CD14-positive monocyte (primary cell): ENCODE results near the gene GRIK5. TPM values are rescaled to one million over a fixed set of nuclear protein-coding genes. Genes with fewer than 3 reads are reported as not detected.

ENCODE experiments used
- DNase-seq, 3 donors: peaks; one replicate each; pipeline ENCODE4 v3.0.0-alpha.2; 2011 to 2022
- H2AFZ ChIP-seq: 2 replicates; pipeline ENCODE4 v1.6.0; 2012; ENCODE audit warnings: mild to moderate bottlenecking, low read depth, low read length, inconsistent platforms; ENCODE audit not compliant: insufficient read depth, poor library complexity, severe bottlenecking
- H3K27ac ChIP-seq, 2 donors: 1 replicate in 1 of 2; 2 replicates in 1 of 2; pipeline ENCODE4 v1.5.1; 2012 to 2013; ENCODE audit warnings: low read length in 2 of 2, control low read depth in 1 of 2, inconsistent platforms in 1 of 2, low read depth in 1 of 2, mild to moderate bottlenecking in 1 of 2
- H3K27me3 ChIP-seq, 2 donors: one replicate each; pipeline versions ENCODE4 v1.6.0 to v1.6.1; 2011 to 2013; ENCODE audit warnings: low read length in 2 of 2; ENCODE audit not compliant: control insufficient read depth in 2 of 2, insufficient read depth in 2 of 2
- H3K36me3 ChIP-seq, 2 donors: replicated peaks in 1 of 2; 1 replicate in 1 of 2; 2 replicates in 1 of 2; pipeline versions ENCODE4 v1.5.1 to v1.6.1; 2012 to 2013; ENCODE audit warnings: low read length in 2 of 2, control low read depth in 1 of 2, inconsistent platforms in 1 of 2, mild to moderate bottlenecking in 1 of 2; ENCODE audit not compliant: insufficient read depth in 2 of 2, control insufficient read depth in 1 of 2
- H3K4me1 ChIP-seq, 2 donors: 1 replicate in 1 of 2; 2 replicates in 1 of 2; pipeline versions ENCODE4 v1.5.1 to v1.6.1; 2012 to 2013; ENCODE audit warnings: low read length in 2 of 2, control low read depth in 1 of 2, inconsistent platforms in 1 of 2, mild to moderate bottlenecking in 1 of 2, moderate library complexity in 1 of 2; ENCODE audit not compliant: insufficient read depth in 2 of 2, control insufficient read depth in 1 of 2
- H3K4me2 ChIP-seq: replicated peaks from 2 replicates; pipeline ENCODE3; 2012; ENCODE audit warnings: low read length, moderate library complexity, mild to moderate bottlenecking; ENCODE audit not compliant: poor library complexity, severe bottlenecking; ENCODE audit errors: extremely low read depth
- H3K4me3 ChIP-seq, 3 experiments: fragments of 200-600 bp in 1 of 3; sonication (generic) in 1 of 3; replicated peaks in 1 of 3; 1 replicate in 2 of 3; 2 replicates in 1 of 3; pipeline ENCODE4 v1.5.1; 2011 to 2013; ENCODE audit warnings: low read length in 3 of 3, mild to moderate bottlenecking in 3 of 3, control low read depth in 2 of 3, low read depth in 2 of 3, inconsistent platforms in 1 of 3, moderate library complexity in 1 of 3
- H3K79me2 ChIP-seq: 2 replicates; pipeline ENCODE4 v1.6.0; 2012; ENCODE audit warnings: mild to moderate bottlenecking, control low read depth, inconsistent platforms, low read length, moderate library complexity; ENCODE audit not compliant: insufficient read depth
- H3K9ac ChIP-seq: 2 replicates; pipeline ENCODE4 v1.6.0; 2017; ENCODE audit warnings: low read length, mild to moderate bottlenecking; ENCODE audit not compliant: insufficient read depth, poor library complexity, severe bottlenecking
- H3K9me3 ChIP-seq, 2 donors: replicated peaks in 1 of 2; 1 replicate in 1 of 2; 2 replicates in 1 of 2; pipeline versions ENCODE4 v1.5.1 to v1.6.1; 2012 to 2013; ENCODE audit warnings: low read length in 2 of 2, control low read depth in 1 of 2; ENCODE audit not compliant: control insufficient read depth in 1 of 2, insufficient read depth in 1 of 2
- H4K20me1 ChIP-seq: 2 replicates; pipeline ENCODE4 v1.6.0; 2012; ENCODE audit warnings: mild to moderate bottlenecking, low read length, control low read depth, moderate library complexity; ENCODE audit not compliant: insufficient read depth
- H3K27ac Mint-ChIP-seq, 7 donors: one replicate each; pipeline ENCODE4 v1.8.0; 2020; ENCODE audit warnings: mild to moderate bottlenecking in 7 of 7, mixed read lengths in 7 of 7, moderate library complexity in 6 of 7, inconsistent platforms in 2 of 7
- H3K27me3 Mint-ChIP-seq, 3 donors: one replicate each; pipeline ENCODE4 v1.8.0; 2021 to 2022; ENCODE audit warnings: low read depth in 3 of 3, mild to moderate bottlenecking in 3 of 3, mixed read lengths in 3 of 3, moderate library complexity in 3 of 3, inconsistent platforms in 1 of 3
- H3K36me3 Mint-ChIP-seq, 2 donors: one replicate each; pipeline ENCODE4 v1.8.0; 2020; ENCODE audit warnings: mixed read lengths in 2 of 2, inconsistent platforms in 1 of 2, mild to moderate bottlenecking in 1 of 2
- H3K4me1 Mint-ChIP-seq: one replicate; pipeline ENCODE4 v1.8.0; 2020; ENCODE audit warnings: mild to moderate bottlenecking, mixed read lengths
- H3K4me3 Mint-ChIP-seq, 2 donors: one replicate each; pipeline ENCODE4 v1.8.0; 2020; ENCODE audit warnings: mild to moderate bottlenecking in 2 of 2, mixed read lengths in 2 of 2, moderate library complexity in 1 of 2
- H3K9me3 Mint-ChIP-seq, 7 donors: one replicate each; pipeline ENCODE4 v1.8.0; 2020 to 2022; ENCODE audit warnings: mixed read lengths in 7 of 7, mild to moderate bottlenecking in 6 of 7, moderate library complexity in 6 of 7, inconsistent platforms in 2 of 7
- CTCF ChIP-seq: fragments of 200-600 bp; IDR thresholded peaks from one replicate; pipeline ENCODE4 v1.8.0; 2022; ENCODE audit warnings: antibody characterized with exemption, mild to moderate bottlenecking
- WGBS: methylation state at CpG from one replicate; pipeline ENCODE4 v1.1.5; 2013; ENCODE audit warnings: missing lambda C conversion rate; ENCODE audit not compliant: insufficient coverage; 5-methylcytosine and 5-hydroxymethylcytosine counted together
- intact Hi-C, 2 donors: fragments of 100-400 bp; cut with micrococcal nuclease; formaldehyde crosslinking; loops; one replicate each; pipeline versions ENCODE4 v1.15.0 to v1.15.1; 2023
- polyA plus RNA-seq, 3 donors: library from polyadenylated mRNA; depleted of rRNA in 1 of 3; unstranded in 2 of 3; stranded (reverse) in 1 of 3; fragments of 300-500 nt in 2 of 3; fragments of >200 nt in 1 of 3; fragmentation: Illumina TruSeq in 2 of 3; gene quantifications; 1 replicate in 2 of 3; 2 replicates in 1 of 3; pipeline ENCODE4 v1.2.3, GENCODE V29; 2012 to 2021

Gene GRIK5
- polyA plus RNA-seq, 3 donors, result 0.12 to 0.28 TPM; not detected in 1

GRCh38 chr19:41977916-41978315, 92.1 kb downstream of the GRIK5 start:
- WGBS, result 96% methylated on average over 20 of the region's 22 CpGs
- H3K4me3 ChIP-seq, result no peak overlapping the region
- no peaks in the 10 kb centered on the region for H3K36me3 ChIP-seq
- no peaks in the 10 kb centered on the region for H3K9me3 ChIP-seq
- H3K4me2 ChIP-seq, result no peak overlapping the region
- no peaks in the 10 kb centered on the region for H3K36me3 Mint-ChIP-seq
- H3K4me3 Mint-ChIP-seq, result no peak overlapping the region
- intact Hi-C loops, result no loop called here
- H2AFZ ChIP-seq, result no peak overlapping the region
- no peak for DNase-seq
- no peaks in the 10 kb centered on the region for H3K4me1 ChIP-seq
- no peak overlapping the region for H3K9ac ChIP-seq
- no peak for TF ChIP-seq CTCF
- no peak overlapping the region for H3K27ac Mint-ChIP-seq
- no peaks in the 10 kb centered on the region for H3K9me3 Mint-ChIP-seq
- H3K4me1 Mint-ChIP-seq, result no peaks in the 10 kb centered on the region
- no peaks in the 10 kb centered on the region for H4K20me1 ChIP-seq
- no peaks in the 10 kb centered on the region for H3K27me3 ChIP-seq
- peaks cover 0 to 6% (median 3%) of the 10 kb centered on the region in 3 donors for H3K27me3 Mint-ChIP-seq
- H3K79me2 ChIP-seq, result no peaks in the 10 kb centered on the region
- no peak overlapping the region for H3K27ac ChIP-seq

- no peak for TF ChIP-seq CTCF
- H3K9ac ChIP-seq, result no peak overlapping the region
- Mint-ChIP-seq H3K36me3 (no peaks in the 10 kb centered on the region), H3K27me3 (peaks cover 3 to 11% (median 4%) of the 10 kb centered on the region in 3 donors), H3K4me1 (no peaks in the 10 kb centered on the region), H3K9me3 (no peaks in the 10 kb centered on the region), H3K27ac (no peak overlapping the region), H3K4me3 (no peak overlapping the region)
- 94% methylated on average over 5 of the region's 8 CpGs for WGBS
- no peak overlapping the region for H2AFZ ChIP-seq
- no peaks in the 10 kb centered on the region for H4K20me1 ChIP-seq
- no peaks in the 10 kb centered on the region for H3K79me2 ChIP-seq
- no peaks in the 10 kb centered on the region for H3K27me3 ChIP-seq
- no peak overlapping the region for H3K4me2 ChIP-seq
- H3K9me3 ChIP-seq, result no peaks in the 10 kb centered on the region
- DNase-seq, result no peak
- H3K4me1 ChIP-seq, result no peaks in the 10 kb centered on the region
- no peak overlapping the region for H3K4me3 ChIP-seq
- no peaks in the 10 kb centered on the region for H3K36me3 ChIP-seq
- no peak overlapping the region for H3K27ac ChIP-seq
- intact Hi-C loops, result no loop called here
Observed at GRCh38 chr19:41974652-41975051, 95.4 kb downstream of the GRIK5 start.
